Body of pancreas (tissue), 4 donors: Measurements from ENCODE around the gene QSOX1. TPM values are rescaled to one million over a fixed set of nuclear protein-coding genes. Genes with fewer than 3 reads are reported as not detected.

Source experiments
- ATAC-seq: fragments of 150-250 bp; one replicate; pipeline ENCODE4 v1.9.1; 2016
- DNase-seq, 4 donors: peaks; one replicate each; pipeline ENCODE4 v3.0.0-alpha.2; 2019
- H3K27ac ChIP-seq, 4 donors: fragments of 200-600 bp; sonication (generic); 1 replicate in 3 of 4; 2 replicates in 1 of 4; pipeline versions ENCODE4 v1.5.1 to v1.6.1; 2016 to 2019; ENCODE audit warnings: mild to moderate bottlenecking in 1 of 4, mixed read lengths in 1 of 4, moderate library complexity in 1 of 4
- H3K27me3 ChIP-seq, 2 donors: fragments of 200-600 bp; sonication (generic); one replicate each; pipeline ENCODE4 v1.6.0; 2016; ENCODE audit warnings: mild to moderate bottlenecking in 1 of 2
- H3K36me3 ChIP-seq, 2 donors: fragments of 200-600 bp; sonication (generic); replicated peaks in 1 of 2; 2 replicates each; pipeline ENCODE4 v1.5.1; 2016; ENCODE audit warnings: low read depth in 2 of 2; ENCODE audit not compliant: insufficient read depth in 1 of 2
- H3K4me1 ChIP-seq: fragments of 200-600 bp; sonication (generic); one replicate; pipeline ENCODE4 v1.6.0; 2016
- H3K4me3 ChIP-seq, 2 donors: fragments of 200-600 bp; sonication (generic); 1 replicate in 1 of 2; 2 replicates in 1 of 2; pipeline ENCODE4 v1.5.1; 2016 to 2019
- H3K9me3 ChIP-seq, 3 donors: fragments of 200-600 bp; sonication (generic); 1 replicate in 2 of 3; 2 replicates in 1 of 3; pipeline ENCODE4 v1.5.1; 2016
- CTCF ChIP-seq, 7 experiments: fragments of 450-650 bp in 4 of 7; fragments of 200-600 bp in 3 of 7; sonication (generic) in 3 of 7; IDR thresholded peaks; one replicate each; pipeline ENCODE4 v1.5.1; 2016 to 2019; ENCODE audit warnings: antibody characterized with exemption in 7 of 7
- POLR2A ChIP-seq, 3 donors: fragments of 450-650 bp; IDR thresholded peaks; one replicate each; pipeline ENCODE4 v1.6.1; 2016; ENCODE audit warnings: antibody characterized with exemption in 3 of 3, mild to moderate bottlenecking in 2 of 3
- WGBS, 2 donors: methylation state at CpG; one replicate each; pipeline ENCODE4 v1.1.5; 2017; 5-methylcytosine and 5-hydroxymethylcytosine counted together
- intact Hi-C: fragments of 100-400 bp; cut with DNase I; formaldehyde crosslinking; loops from one replicate; pipeline ENCODE4 v1.15.1; 2023
- total RNA-seq, 2 donors: library from RNA; depleted of rRNA; stranded (reverse); fragments of >200 nt; gene quantifications; one replicate each; pipeline ENCODE4 v1.1.0, GENCODE V29; 2016

The QSOX1 gene
- total RNA-seq, 2 donors from 2014 or later, result 61.5 to 192 TPM

GRCh38 chr1:180144659-180145357, 9.9 kb upstream of the QSOX1 start:
- 82 to 84% methylated on average over 6 of the region's 6 CpGs for WGBS, 2 donors

GRCh38 chr1:180145446-180145845, 9.2 kb upstream of the QSOX1 start:
- DNase-seq (no peak), ATAC-seq (no peak)
- Histone ChIP-seq H3K4me1 (no peaks in the 10 kb centered on the region), H3K27ac (no peak overlapping the region), H3K4me3 (no peak overlapping the region), H3K27me3 (no peaks in the 10 kb centered on the region), H3K9me3 (no peaks in the 10 kb centered on the region), H3K36me3 (no peaks in the 10 kb centered on the region)
- TF ChIP-seq CTCF (IDR thresholded peaks at IDR 0.05) (no peak), POLR2A (IDR thresholded peaks at IDR 0.05) (no peak)
- 82 to 85% methylated on average over 3 of the region's 3 CpGs for WGBS, 2 donors
- intact Hi-C loops, result no loop called here

More at GRCh38 chr1:180144659-180145357, 9.9 kb upstream of the QSOX1 start:
- intact Hi-C loops, result no loop called here
- TF ChIP-seq CTCF (IDR thresholded peaks at IDR 0.05) (no peak), POLR2A (IDR thresholded peaks at IDR 0.05) (no peak)
- H3K9me3 ChIP-seq, result no peaks in the 10 kb centered on the region
- H3K4me1 ChIP-seq, result no peaks in the 10 kb centered on the region
- H3K4me3 ChIP-seq, result no peak overlapping the region
- H3K27me3 ChIP-seq, result no peaks in the 10 kb centered on the region
- H3K27ac ChIP-seq, result no peak overlapping the region
- no peak for ATAC-seq
- no peak for DNase-seq
- H3K36me3 ChIP-seq, result no peaks in the 10 kb centered on the region

GRCh38 chr1:180150982-180151381, 3.7 kb upstream of the QSOX1 start:
- no peak for ATAC-seq
- intact Hi-C loops, result no loop called here
- no peak overlapping the region for H3K27ac ChIP-seq
- DNase-seq, result no peak
- H3K4me3 ChIP-seq, result no peak overlapping the region
- H3K4me1 ChIP-seq, result peaks cover 18% of the 10 kb centered on the region
- 51 to 64% methylated on average over 1 of the region's 1 CpG for WGBS, 2 donors
- no peaks in the 10 kb centered on the region for H3K9me3 ChIP-seq
- H3K27me3 ChIP-seq, result no peaks in the 10 kb centered on the region
- TF ChIP-seq POLR2A (IDR thresholded peaks at IDR 0.05) (no peak), CTCF (IDR thresholded peaks at IDR 0.05) (no peak)
- H3K36me3 ChIP-seq, result no peaks in the 10 kb centered on the region

- no peak for DNase-seq
- Histone ChIP-seq H3K36me3 (no peaks in the 10 kb centered on the region), H3K27me3 (no peaks in the 10 kb centered on the region), H3K4me3 (no peak overlapping the region), H3K9me3 (no peaks in the 10 kb centered on the region), H3K4me1 (peaks cover 23% of the 10 kb centered on the region), H3K27ac (no peak overlapping the region)
- intact Hi-C loops, result no loop called here
- WGBS, 2 donors, result 71 to 81% methylated on average over 3 of the region's 3 CpGs
- TF ChIP-seq POLR2A (IDR thresholded peaks at IDR 0.05), result no peak
- TF ChIP-seq CTCF (IDR thresholded peaks at IDR 0.05), result no peak
- ATAC-seq, result no peak
These were observed 3.2 kb upstream of the QSOX1 start for GRCh38 chr1:180151508-180151907.

- intact Hi-C loops, result no loop called here
- ATAC-seq, result no peak
- WGBS, 2 donors, result 88 to 96% methylated on average over 6 of the region's 6 CpGs
These were observed 2.1 kb upstream of the QSOX1 start for GRCh38 chr1:180152588-180152987.

More at GRCh38 chr1:180152588-180152987, 2.1 kb upstream of the QSOX1 start:
- H3K4me3 ChIP-seq, result no peak overlapping the region
- H3K4me1 ChIP-seq, result peaks cover 34% of the 10 kb centered on the region
- H3K27me3 ChIP-seq, result no peaks in the 10 kb centered on the region
- DNase-seq, result no peak
- H3K36me3 ChIP-seq, result no peaks in the 10 kb centered on the region
- no peaks in the 10 kb centered on the region for H3K9me3 ChIP-seq
- TF ChIP-seq CTCF (IDR thresholded peaks at IDR 0.05), result no peak
- no peak for TF ChIP-seq POLR2A (IDR thresholded peaks at IDR 0.05)
- no peak overlapping the region for H3K27ac ChIP-seq
